Superior temporal gyrus (tissue), 1 donor: ENCODE measurements around the gene NEU1.

ENCODE experiments used
- DNase-seq: peaks from one replicate; pipeline ENCODE4 v3.0.0-alpha.2; 2016; ENCODE audit errors: extremely low spot score

The NEU1 gene

DNA sequence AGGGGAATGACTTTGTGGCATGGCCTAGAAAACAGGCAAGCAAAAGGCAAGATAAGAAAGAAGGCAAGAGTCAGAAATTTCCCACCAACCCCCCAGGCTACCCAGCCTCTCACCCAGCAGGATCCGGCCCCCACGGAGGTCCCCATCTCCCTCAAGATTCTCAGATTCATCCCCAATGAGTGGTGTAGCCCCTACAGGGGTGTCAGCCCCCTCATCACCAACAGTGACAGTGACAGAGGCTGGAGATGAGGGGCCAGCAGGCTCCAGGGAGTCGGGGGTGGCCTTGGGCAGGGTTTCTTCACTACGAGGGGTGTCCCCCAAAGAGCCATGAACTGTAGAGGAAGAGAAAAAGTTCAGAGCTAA is 33.9 kb upstream of the NEU1 start:
- DNase-seq = no peak

- DNase-seq = no peak
These were observed 30.2 kb upstream of the NEU1 start for GRCh38 chr6:31892821-31893220.

DNA sequence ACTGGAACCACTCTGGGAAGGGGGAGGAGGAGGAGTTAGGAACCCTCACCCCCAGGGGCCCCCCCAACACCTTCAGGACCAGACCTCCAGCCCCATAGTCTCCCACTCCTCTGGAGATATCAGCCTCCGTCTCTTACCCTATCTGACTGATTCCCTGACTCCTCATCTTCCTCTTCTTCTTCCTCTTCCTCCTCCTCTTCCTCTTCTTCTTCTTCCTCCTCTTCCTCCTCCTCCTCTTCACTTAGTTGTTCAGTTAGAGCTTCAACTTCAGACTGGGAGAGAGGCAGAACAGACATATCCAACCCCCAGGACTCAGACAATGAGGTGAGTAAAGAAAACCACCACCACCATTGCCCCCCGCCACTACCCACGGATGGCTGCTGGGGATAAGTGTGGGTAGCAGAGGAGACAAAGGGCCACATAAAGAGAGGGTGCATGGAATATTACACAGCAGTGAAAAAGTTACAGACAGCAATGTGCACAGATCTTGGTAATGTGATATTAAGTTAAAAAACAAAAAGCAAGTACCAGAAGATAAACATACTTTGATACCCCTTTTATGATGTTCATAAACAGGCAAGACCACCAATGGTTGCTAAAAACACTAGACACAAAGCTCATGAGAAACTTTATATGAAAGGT is 26.8 kb upstream of the NEU1 start:
- DNase-seq = no peak

- DNase-seq = no peak
These were observed 25.9 kb upstream of the NEU1 start for GRCh38 chr6:31888276-31889258.

- DNase-seq = no peak
These were observed 24.8 kb upstream of the NEU1 start for GRCh38 chr6:31887173-31888007.

- no peak for DNase-seq
These were observed 23.9 kb upstream of the NEU1 start for GRCh38 chr6:31886541-31886991.

DNA sequence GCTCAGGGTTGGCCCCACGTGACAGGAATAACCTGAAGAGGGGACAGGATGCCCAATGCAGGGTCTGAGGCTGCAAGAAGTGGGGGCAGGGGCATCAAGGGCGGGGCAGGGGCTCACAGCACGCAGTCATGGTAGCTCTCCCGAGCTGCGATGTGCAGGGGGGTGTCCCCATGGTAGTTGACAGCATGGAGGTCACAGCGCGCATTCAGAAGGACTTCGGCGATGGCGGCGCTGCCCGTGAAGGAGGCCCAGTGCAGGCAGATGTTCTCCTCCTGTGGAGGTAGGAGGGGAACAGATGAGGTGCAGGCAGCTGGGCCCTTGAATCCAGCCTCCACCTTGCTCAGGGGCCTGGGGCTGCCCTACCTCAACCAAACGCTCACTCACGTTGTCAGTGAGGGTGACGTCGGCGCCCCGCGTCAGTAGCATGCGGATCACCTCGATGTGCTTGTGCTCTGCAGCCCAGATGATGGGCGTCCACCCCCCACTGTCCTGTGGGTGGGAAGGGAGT is 22.0 kb upstream of the NEU1 start:
- no peak for DNase-seq

GRCh38 chr6:31883676-31884075 is 21.1 kb upstream of the NEU1 start:
- no peak for DNase-seq

- DNase-seq = no peak
These were observed 19.7 kb upstream of the NEU1 start for GRCh38 chr6:31882344-31882743.

GRCh38 chr6:31881136-31881859 is 18.7 kb upstream of the NEU1 start:
- DNase-seq = no peak

GRCh38 chr6:31880616-31881015 is 18.0 kb upstream of the NEU1 start:
- DNase-seq = no peak

DNA sequence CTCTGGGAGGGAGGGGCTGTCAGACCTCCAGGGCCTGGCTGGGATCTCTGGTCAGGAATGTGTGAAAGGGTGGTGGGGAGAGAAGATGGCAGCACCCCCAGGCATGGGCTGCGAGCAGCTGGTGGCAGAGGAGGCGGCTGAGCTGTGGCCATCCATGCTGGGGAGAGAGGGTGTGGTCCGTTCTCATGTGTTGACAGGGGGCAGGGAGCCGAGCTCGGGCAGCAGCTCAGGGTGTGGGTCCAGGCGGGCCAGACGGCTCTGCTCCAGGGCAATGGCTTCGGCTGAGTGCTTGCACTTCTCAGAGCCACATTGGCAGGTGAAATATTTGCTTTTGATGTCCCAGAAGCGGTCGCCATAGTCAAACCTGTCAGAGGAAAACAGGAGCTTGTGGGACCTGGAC is 17.3 kb upstream of the NEU1 start:
- DNase-seq = no peak

DNA sequence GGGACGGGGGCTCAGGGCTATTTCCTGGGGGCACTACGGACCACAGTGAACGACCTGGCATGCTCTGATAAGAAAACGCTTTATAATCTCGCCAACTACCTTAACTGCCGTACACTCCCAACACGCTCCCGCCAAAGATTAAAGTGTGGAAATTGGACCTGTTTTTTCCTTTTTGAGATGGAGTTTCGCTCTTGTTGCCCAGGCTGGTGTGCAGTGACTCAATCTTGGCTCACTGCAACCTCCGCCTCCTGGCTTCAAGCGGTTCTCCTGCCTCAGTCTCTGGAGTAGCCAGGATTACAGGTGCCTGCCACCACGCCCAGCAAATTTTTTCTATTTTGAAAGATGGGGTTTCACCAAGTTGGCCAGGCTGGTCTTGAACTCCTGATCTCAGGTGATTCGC is 16.5 kb upstream of the NEU1 start:
- no peak for DNase-seq

- no peak for DNase-seq
These were observed 16.1 kb upstream of the NEU1 start, which contains the start of gene SLC44A4 for GRCh38 chr6:31878726-31879125. TSS of gene SLC44A4 (minus strand) at chr6:31878997. CDS start at chr6:31878980, 17 bp downstream.

- DNase-seq = no peak
These were observed 15.6 kb upstream of the NEU1 start for GRCh38 chr6:31878222-31878621.

- no peak for DNase-seq
These were observed 15.1 kb upstream of the NEU1 start for GRCh38 chr6:31877651-31878161.

GRCh38 chr6:31877125-31877650 is 14.6 kb upstream of the NEU1 start:
- DNase-seq = no peak

- no peak for DNase-seq
These were observed 13.7 kb upstream of the NEU1 start for GRCh38 chr6:31876357-31876756.

DNA sequence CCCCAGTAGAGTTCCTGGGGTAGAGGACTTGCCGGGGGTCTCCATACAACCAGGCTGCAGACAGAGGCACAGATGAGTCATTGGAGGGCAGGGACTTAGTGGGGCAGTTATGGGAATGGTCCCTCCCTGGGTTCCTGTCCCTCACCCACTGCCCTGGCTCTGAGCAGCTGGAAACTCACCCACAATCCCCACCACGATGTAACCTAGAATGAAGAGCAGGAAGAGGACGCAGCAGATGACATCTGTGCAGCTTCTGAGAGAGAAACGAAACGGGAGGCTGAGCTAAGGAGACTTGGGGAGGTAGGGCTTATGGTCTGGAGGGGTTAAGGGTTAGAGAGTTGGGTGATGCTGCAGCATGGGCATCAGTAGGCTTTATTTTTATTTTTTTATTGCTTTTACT is 13.3 kb upstream of the NEU1 start:
- DNase-seq = no peak

DNA sequence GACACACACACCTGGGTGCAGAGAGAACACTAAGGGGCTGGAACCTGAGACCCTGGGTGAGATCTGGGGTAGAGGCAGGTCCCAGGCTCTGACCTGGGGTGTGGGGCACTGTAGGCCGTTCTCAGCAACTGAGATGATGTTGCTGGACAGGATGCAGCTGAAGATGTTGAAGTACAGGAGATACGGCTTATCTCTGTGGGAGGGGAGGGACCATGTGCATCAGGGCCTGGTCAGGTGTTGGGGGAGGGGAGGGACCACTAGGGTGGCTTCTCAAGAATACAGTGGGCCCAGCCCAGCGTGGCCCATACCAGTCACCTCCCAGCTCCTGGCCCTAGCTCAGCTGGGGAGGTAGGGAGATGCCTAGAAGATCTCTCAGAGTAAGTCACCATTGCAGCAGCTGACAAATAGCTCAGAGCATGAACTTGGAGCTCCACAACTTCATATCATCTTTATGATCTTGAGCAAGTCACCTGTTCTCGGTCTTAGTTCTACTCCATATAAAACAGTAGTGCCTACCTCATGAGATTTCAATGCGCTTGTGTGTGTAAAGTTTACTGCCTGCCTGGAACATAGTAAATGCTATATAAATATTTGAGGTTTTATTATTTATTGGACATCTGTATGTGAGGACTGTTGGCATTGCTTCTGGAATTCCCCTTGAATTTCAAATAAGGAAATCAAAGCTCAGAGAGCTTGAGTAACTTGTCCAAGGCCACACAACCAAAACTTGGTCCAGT is 12.4 kb upstream of the NEU1 start:
- no peak for DNase-seq
